HCT116 (cell line): Measurements from ENCODE around the gene LAMC3. TPM values are rescaled to one million over a fixed set of nuclear protein-coding genes. Genes with fewer than 3 reads are reported as not detected.

Experiments used
- ATAC-seq: fragments of 200-7000 bp; cut with Tn5 transposase; 2 replicates; pipeline ENCODE4 v1.9.1; 2020; ENCODE audit warnings: mild to moderate bottlenecking, moderate library complexity
- BruUV-seq: library from RNA; stranded (reverse); fragments of 400-500 nt; replicated peaks from 2 replicates; lab custom pipeline; 2021; lab: Mats Ljungman, UMichigan
- CTCF ChIA-PET: fragments of 300-600 bp; sonication (Branson Sonifier 250); formaldehyde crosslinking; loops from one replicate; lab custom pipeline; 2021; ENCODE audit warnings: antibody characterized with exemption; lab: Charles Lee
- POLR2A ChIA-PET: fragments of 300-600, 350-600 bp; sonication (Branson Sonifier 250); formaldehyde crosslinking; loops from one replicate; lab custom pipeline; 2021; ENCODE audit warnings: antibody characterized with exemption; lab: Charles Lee
- RAD21 ChIA-PET, 2 experiments: fragments of 300-600 bp; sonication (Branson Sonifier 250); formaldehyde crosslinking; loops; one replicate each; lab custom pipeline; 2023; ENCODE audit warnings: low total read pairs in 2 of 2; ENCODE audit not compliant: uncharacterized antibody in 2 of 2, unreplicated experiment in 2 of 2, low non-redundant PET in 1 of 2; lab: Charles Lee
- DNase-seq: peaks from one replicate; pipeline ENCODE4 v3.0.0-alpha.2; 2010; ENCODE audit warnings: low read depth, low spot score
- H2AFZ ChIP-seq: fragments of 200-600 bp; shearing (Covaris generic), sonication (generic); 2 replicates; pipeline ENCODE4 v1.6.1; 2017; ENCODE audit warnings: low read depth, mixed run types, mixed read lengths, antibody characterized with exemption, low read length; ENCODE audit not compliant: poor library complexity, severe bottlenecking
- H3K27ac ChIP-seq: 2 replicates; pipeline ENCODE4 v1.5.1; 2012; ENCODE audit warnings: low read depth, low read length
- H3K27me3 ChIP-seq: fragments of 200-600 bp; sonication (generic); 2 replicates; pipeline ENCODE4 v1.6.1; 2016; ENCODE audit warnings: mixed run types, low read length, mixed read lengths; ENCODE audit not compliant: insufficient read depth
- H3K36me3 ChIP-seq, 2 experiments: fragments of 200-500 bp in 1 of 2; fragments of 200-600 bp in 1 of 2; sonication (Bioruptor generic) in 1 of 2; sonication (generic) in 1 of 2; 2 replicates each; pipeline versions ENCODE4 v1.5.1 to v1.6.1; 2014 to 2016; ENCODE audit warnings: low read length in 2 of 2, inconsistent platforms in 1 of 2, mixed read lengths in 1 of 2, mixed run types in 1 of 2; ENCODE audit not compliant: insufficient read depth in 2 of 2, control insufficient read depth in 1 of 2
- H3K4me1 ChIP-seq, 2 experiments: fragments of 200-600 bp in 1 of 2; sonication (generic) in 1 of 2; 2 replicates each; pipeline versions ENCODE4 v1.5.1 to v1.6.1; 2012 to 2017; ENCODE audit warnings: low read length in 2 of 2, inconsistent platforms in 1 of 2, mild to moderate bottlenecking in 1 of 2, mixed read lengths in 1 of 2, mixed run types in 1 of 2, moderate library complexity in 1 of 2; ENCODE audit not compliant: insufficient read depth in 2 of 2, control insufficient read depth in 1 of 2
- H3K4me2 ChIP-seq: fragments of 200-600 bp; sonication (generic); 2 replicates; pipeline ENCODE4 v1.6.1; 2017; ENCODE audit warnings: mixed run types, low read length, mixed read lengths
- H3K4me3 ChIP-seq, 2 experiments: fragments of 200-600 bp in 1 of 2; sonication (generic) in 1 of 2; replicated peaks in 1 of 2; 2 replicates each; pipeline ENCODE4 v1.5.1; 2011 to 2016; ENCODE audit warnings: low read length in 2 of 2, control low read depth in 1 of 2, low read depth in 1 of 2, mild to moderate bottlenecking in 1 of 2, mixed read lengths in 1 of 2, mixed run types in 1 of 2
- H3K79me2 ChIP-seq: fragments of 200-600 bp; sonication (generic); 2 replicates; pipeline ENCODE4 v1.6.1; 2017; ENCODE audit warnings: mild to moderate bottlenecking, mixed run types, low read length, moderate library complexity, mixed read lengths; ENCODE audit not compliant: insufficient read depth
- H3K9ac ChIP-seq: fragments of 200-600 bp; sonication (generic); 2 replicates; pipeline ENCODE4 v1.6.1; 2016; ENCODE audit warnings: low read length, mixed read lengths
- H3K9me2 ChIP-seq: fragments of 200-600 bp; sonication (generic), shearing (Covaris generic); 2 replicates; pipeline ENCODE4 v1.6.1; 2017; ENCODE audit warnings: mixed run types, mild to moderate bottlenecking, moderate library complexity; ENCODE audit not compliant: insufficient read depth
- H3K9me3 ChIP-seq, 2 experiments: fragments of 200-500 bp in 1 of 2; fragments of 200-600 bp in 1 of 2; sonication (Bioruptor generic) in 1 of 2; sonication (generic) in 1 of 2; 2 replicates each; pipeline ENCODE4 v1.6.1; 2014 to 2017; ENCODE audit warnings: low read length in 2 of 2, mixed read lengths in 2 of 2, inconsistent platforms in 1 of 2, low read depth in 1 of 2, mild to moderate bottlenecking in 1 of 2, mixed run types in 1 of 2, moderate library complexity in 1 of 2; ENCODE audit not compliant: control insufficient read depth in 1 of 2, insufficient read depth in 1 of 2
- H4K20me1 ChIP-seq: fragments of 200-600 bp; sonication (generic), shearing (Covaris generic); 2 replicates; pipeline ENCODE4 v1.6.1; 2017; ENCODE audit warnings: mixed run types, mild to moderate bottlenecking, moderate library complexity; ENCODE audit not compliant: insufficient read depth
- ATF3 ChIP-seq: IDR thresholded peaks from 2 replicates; pipeline ENCODE4 v1.6.1; 2012
- CBX3 ChIP-seq: IDR thresholded peaks from 2 replicates; pipeline ENCODE4 v1.6.1; 2012; ENCODE audit warnings: low read depth
- CEBPB ChIP-seq: IDR thresholded peaks from 2 replicates; pipeline ENCODE4 v1.6.1; 2012; ENCODE audit warnings: low read depth
- ELF1 ChIP-seq: IDR thresholded peaks from 2 replicates; pipeline ENCODE4 v1.6.1; 2012; ENCODE audit warnings: low read depth, borderline replicate concordance
- EZH2phosphoT487 ChIP-seq: fragments of 200-600 bp; IDR thresholded peaks from 2 replicates; pipeline ENCODE4 v1.6.1; 2018; ENCODE audit warnings: antibody characterized with exemption, borderline replicate concordance
- FOSL1 ChIP-seq: IDR thresholded peaks from 2 replicates; pipeline ENCODE4 v1.6.1; 2012; ENCODE audit warnings: low read depth
- JUND ChIP-seq: IDR thresholded peaks from 2 replicates; pipeline ENCODE4 v1.6.1; 2012
- POLR2A ChIP-seq: IDR thresholded peaks from 2 replicates; pipeline ENCODE4 v1.7.0; 2011; ENCODE audit warnings: borderline replicate concordance; ENCODE audit not compliant: insufficient read depth, insufficient read length; ENCODE audit errors: extremely low read depth
- POLR2AphosphoS5 ChIP-seq: IDR thresholded peaks from 2 replicates; pipeline ENCODE4 v1.6.1; 2011; ENCODE audit warnings: mild to moderate bottlenecking, low read depth, low read length, moderate library complexity
- RAD21 ChIP-seq: IDR thresholded peaks from 2 replicates; pipeline ENCODE4 v1.6.1; 2012; ENCODE audit warnings: low read depth, mild to moderate bottlenecking
- SIN3A ChIP-seq: IDR thresholded peaks from 2 replicates; pipeline ENCODE4 v1.6.1; 2012; ENCODE audit warnings: low read depth
- SP1 ChIP-seq: IDR thresholded peaks from 2 replicates; pipeline ENCODE4 v1.6.1; 2012; ENCODE audit warnings: low read depth
- TCF7L2 ChIP-seq: IDR thresholded peaks from 2 replicates; pipeline ENCODE4 v1.7.0; 2011; ENCODE audit warnings: borderline replicate concordance, inconsistent platforms; ENCODE audit not compliant: insufficient read depth, insufficient read length; ENCODE audit errors: extremely low read depth
- YY1 ChIP-seq: IDR thresholded peaks from 2 replicates; pipeline ENCODE4 v1.6.1; 2011; ENCODE audit warnings: low read length, low read depth, moderate library complexity, mild to moderate bottlenecking; ENCODE audit not compliant: insufficient replicate concordance; ENCODE audit errors: extremely low read depth
- ZBTB33 ChIP-seq: IDR thresholded peaks from 2 replicates; pipeline ENCODE4 v1.6.1; 2011; ENCODE audit warnings: mild to moderate bottlenecking, low read length, moderate library complexity; ENCODE audit not compliant: insufficient replicate concordance; ENCODE audit errors: extremely low read depth
- ZFX ChIP-seq: fragments of 450-650 bp; IDR thresholded peaks from 2 replicates; pipeline ENCODE4 v1.6.1; 2017
- ZNF274 ChIP-seq: fragments of 200-500 bp; sonication (Bioruptor generic); IDR thresholded peaks from 2 replicates; pipeline ENCODE4 v1.6.1; 2014; ENCODE audit warnings: mild to moderate bottlenecking, low read depth, low read length, inconsistent platforms
- intact Hi-C: fragments of 100-400 bp; cut with micrococcal nuclease; formaldehyde crosslinking; loops from 2 replicates; pipeline ENCODE4 v1.10.0; 2022
- total RNA-seq: library from RNA; stranded (reverse); gene quantifications from one replicate; pipeline ENCODE4 v1.2.1, GENCODE V29; 2021; ENCODE audit not compliant: unreplicated experiment
- TF ChIP-seq, protein P1 (sequence below): IDR thresholded peaks from 2 replicates; pipeline ENCODE4 v1.6.1; 2012
- TF ChIP-seq, protein P2 (sequence below), 3 experiments: fragments of 200-600 bp in 1 of 3; sonication (generic) in 1 of 3; IDR thresholded peaks in 2 of 3; conservative IDR thresholded peaks in 1 of 3; 2 replicates each; pipeline ENCODE4 v1.5.1; 2012 to 2017; ENCODE audit warnings: low read depth in 2 of 3, low read length in 2 of 3, antibody characterized with exemption in 1 of 3, borderline replicate concordance in 1 of 3, control low read depth in 1 of 3, mild to moderate bottlenecking in 1 of 3, mixed read lengths in 1 of 3, mixed run types in 1 of 3, moderate library complexity in 1 of 3; ENCODE audit not compliant: insufficient read depth in 1 of 3
- TF ChIP-seq, protein P3 (sequence below): IDR thresholded peaks from 2 replicates; pipeline ENCODE4 v1.6.1; 2012; ENCODE audit warnings: low read depth

The LAMC3 gene
- total RNA-seq, 1 experiment from 2014 or later, result 7.7 TPM

- intact Hi-C loops, result no loop called here
- ChIA-PET CTCF (interaction anchor here (1.3 kb wide), 1 partner anchor 11 kb away, joined by 5 read pairs; no protein-coding TSS in a partner anchor), RAD21 (no interaction called here), POLR2A (no interaction called here)
- ATAC-seq (no peak), DNase-seq (no peak)
- Histone ChIP-seq H3K4me3 (no peak overlapping the region), H3K9ac (no peak overlapping the region), H2AFZ (no peak overlapping the region), H3K79me2 (no peaks in the 10 kb centered on the region), H3K9me3 (no peaks in the 10 kb centered on the region), H3K27ac (no peak overlapping the region), H3K4me2 (no peak overlapping the region), H4K20me1 (no peaks in the 10 kb centered on the region), H3K36me3 (no peaks in the 10 kb centered on the region), H3K4me1 (no peaks in the 10 kb centered on the region), H3K27me3 (no peaks in the 10 kb centered on the region), H3K9me2 (no peaks in the 10 kb centered on the region)
- TF ChIP-seq, protein P1, sequence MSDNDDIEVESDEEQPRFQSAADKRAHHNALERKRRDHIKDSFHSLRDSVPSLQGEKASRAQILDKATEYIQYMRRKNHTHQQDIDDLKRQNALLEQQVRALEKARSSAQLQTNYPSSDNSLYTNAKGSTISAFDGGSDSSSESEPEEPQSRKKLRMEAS, result no peak
- TF ChIP-seq SIN3A, result no peak
- no peak for TF ChIP-seq ZFX
- TF ChIP-seq CBX3, result no peak
- no peak for TF ChIP-seq RAD21
- TF ChIP-seq POLR2A, result no peak
- no peak for TF ChIP-seq ATF3
- no peak for TF ChIP-seq ZBTB33
- TF ChIP-seq ZNF274, result no peak
- TF ChIP-seq FOSL1, result no peak
- no peak for TF ChIP-seq JUND
- TF ChIP-seq YY1, result no peak
- TF ChIP-seq POLR2AphosphoS5, result no peak
- no peak for TF ChIP-seq TCF7L2
- TF ChIP-seq, protein P2, sequence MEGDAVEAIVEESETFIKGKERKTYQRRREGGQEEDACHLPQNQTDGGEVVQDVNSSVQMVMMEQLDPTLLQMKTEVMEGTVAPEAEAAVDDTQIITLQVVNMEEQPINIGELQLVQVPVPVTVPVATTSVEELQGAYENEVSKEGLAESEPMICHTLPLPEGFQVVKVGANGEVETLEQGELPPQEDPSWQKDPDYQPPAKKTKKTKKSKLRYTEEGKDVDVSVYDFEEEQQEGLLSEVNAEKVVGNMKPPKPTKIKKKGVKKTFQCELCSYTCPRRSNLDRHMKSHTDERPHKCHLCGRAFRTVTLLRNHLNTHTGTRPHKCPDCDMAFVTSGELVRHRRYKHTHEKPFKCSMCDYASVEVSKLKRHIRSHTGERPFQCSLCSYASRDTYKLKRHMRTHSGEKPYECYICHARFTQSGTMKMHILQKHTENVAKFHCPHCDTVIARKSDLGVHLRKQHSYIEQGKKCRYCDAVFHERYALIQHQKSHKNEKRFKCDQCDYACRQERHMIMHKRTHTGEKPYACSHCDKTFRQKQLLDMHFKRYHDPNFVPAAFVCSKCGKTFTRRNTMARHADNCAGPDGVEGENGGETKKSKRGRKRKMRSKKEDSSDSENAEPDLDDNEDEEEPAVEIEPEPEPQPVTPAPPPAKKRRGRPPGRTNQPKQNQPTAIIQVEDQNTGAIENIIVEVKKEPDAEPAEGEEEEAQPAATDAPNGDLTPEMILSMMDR (IDR thresholded peaks at IDR 0.05 in 2 of 3, conservative IDR thresholded peaks at IDR 0.05 in 1 of 3; ENCODE audit: borderline replicate concordance in 1 of 3, insufficient read depth in 1 of 3, low read depth in 2 of 3, low read length in 2 of 3), result no peak
- TF ChIP-seq, protein P3, sequence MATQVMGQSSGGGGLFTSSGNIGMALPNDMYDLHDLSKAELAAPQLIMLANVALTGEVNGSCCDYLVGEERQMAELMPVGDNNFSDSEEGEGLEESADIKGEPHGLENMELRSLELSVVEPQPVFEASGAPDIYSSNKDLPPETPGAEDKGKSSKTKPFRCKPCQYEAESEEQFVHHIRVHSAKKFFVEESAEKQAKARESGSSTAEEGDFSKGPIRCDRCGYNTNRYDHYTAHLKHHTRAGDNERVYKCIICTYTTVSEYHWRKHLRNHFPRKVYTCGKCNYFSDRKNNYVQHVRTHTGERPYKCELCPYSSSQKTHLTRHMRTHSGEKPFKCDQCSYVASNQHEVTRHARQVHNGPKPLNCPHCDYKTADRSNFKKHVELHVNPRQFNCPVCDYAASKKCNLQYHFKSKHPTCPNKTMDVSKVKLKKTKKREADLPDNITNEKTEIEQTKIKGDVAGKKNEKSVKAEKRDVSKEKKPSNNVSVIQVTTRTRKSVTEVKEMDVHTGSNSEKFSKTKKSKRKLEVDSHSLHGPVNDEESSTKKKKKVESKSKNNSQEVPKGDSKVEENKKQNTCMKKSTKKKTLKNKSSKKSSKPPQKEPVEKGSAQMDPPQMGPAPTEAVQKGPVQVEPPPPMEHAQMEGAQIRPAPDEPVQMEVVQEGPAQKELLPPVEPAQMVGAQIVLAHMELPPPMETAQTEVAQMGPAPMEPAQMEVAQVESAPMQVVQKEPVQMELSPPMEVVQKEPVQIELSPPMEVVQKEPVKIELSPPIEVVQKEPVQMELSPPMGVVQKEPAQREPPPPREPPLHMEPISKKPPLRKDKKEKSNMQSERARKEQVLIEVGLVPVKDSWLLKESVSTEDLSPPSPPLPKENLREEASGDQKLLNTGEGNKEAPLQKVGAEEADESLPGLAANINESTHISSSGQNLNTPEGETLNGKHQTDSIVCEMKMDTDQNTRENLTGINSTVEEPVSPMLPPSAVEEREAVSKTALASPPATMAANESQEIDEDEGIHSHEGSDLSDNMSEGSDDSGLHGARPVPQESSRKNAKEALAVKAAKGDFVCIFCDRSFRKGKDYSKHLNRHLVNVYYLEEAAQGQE, result no peak
- TF ChIP-seq EZH2phosphoT487, result no peak
- TF ChIP-seq ELF1, result no peak
- no peak for TF ChIP-seq SP1
- no peak for TF ChIP-seq CEBPB
- no TSS peak for BruUV-seq
Observed at GRCh38 chr9:131036071-131036470, 27.1 kb downstream of the LAMC3 start.
